Neural crest cell (in vitro differentiated cells): ENCODE results near the gene TTC7B. TPM values are rescaled to one million over a fixed set of nuclear protein-coding genes. Genes with fewer than 3 reads are reported as not detected.

ENCODE experiments used
- DNase-seq: peaks from one replicate; pipeline ENCODE4 v3.0.0; 2021; ENCODE audit warnings: low read depth, mixed read lengths, low spot score
- H3K27ac Mint-ChIP-seq: one replicate; pipeline ENCODE4 v1.8.0; 2021; ENCODE audit warnings: mild to moderate bottlenecking, mixed read lengths; ENCODE audit not compliant: unreplicated experiment
- H3K27me3 Mint-ChIP-seq: 2 replicates; pipeline ENCODE4 v1.8.0; 2021; ENCODE audit warnings: low read depth, mild to moderate bottlenecking, mixed read lengths
- H3K36me3 Mint-ChIP-seq: 2 replicates; pipeline ENCODE4 v1.8.0; 2021; ENCODE audit warnings: low read depth, mild to moderate bottlenecking, mixed read lengths
- H3K4me1 Mint-ChIP-seq: 2 replicates; pipeline ENCODE4 v1.8.0; 2021; ENCODE audit warnings: mixed read lengths
- H3K4me3 Mint-ChIP-seq: one replicate; pipeline ENCODE4 v1.8.0; 2021; ENCODE audit warnings: mild to moderate bottlenecking, mixed read lengths
- H3K9me3 Mint-ChIP-seq: 2 replicates; pipeline ENCODE4 v1.8.0; 2021; ENCODE audit warnings: mixed read lengths
- CTCF ChIP-seq: fragments of 200-600 bp; sonication (generic); conservative IDR thresholded peaks from 2 replicates; pipeline ENCODE4 v1.5.0; 2021; ENCODE audit warnings: antibody characterized with exemption, mild to moderate bottlenecking
- total RNA-seq: library from RNA; stranded (reverse); gene quantifications from 2 replicates; pipeline ENCODE4 v1.2.1, GENCODE V29; 2021

The TTC7B gene
- total RNA-seq, 1 donor from 2014 or later = 56.4 TPM

DNA sequence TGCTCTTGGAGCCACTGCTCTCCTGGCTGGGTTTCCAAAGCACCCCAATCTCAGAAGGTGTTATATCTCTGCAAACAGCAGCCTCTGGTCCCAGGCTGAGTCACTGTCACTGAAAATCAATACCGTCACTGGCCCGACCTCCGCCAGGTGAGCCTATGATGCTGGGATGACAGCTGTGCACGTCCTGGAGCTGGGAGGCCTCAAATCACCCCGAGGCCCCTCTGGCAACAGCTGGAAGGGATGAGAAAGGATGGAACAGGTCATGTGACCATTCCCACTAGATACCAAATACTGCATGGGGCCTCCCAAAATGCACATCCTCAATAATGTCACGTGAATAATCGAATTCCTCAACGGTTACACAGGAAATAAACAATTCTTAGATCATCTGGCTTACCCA, 190.8 kb downstream of the TTC7B start:
- Mint-ChIP-seq H3K27ac (no peak overlapping the region), H3K4me1 (peaks cover 32% of the 10 kb centered on the region)
- no peak for TF ChIP-seq CTCF

DNA sequence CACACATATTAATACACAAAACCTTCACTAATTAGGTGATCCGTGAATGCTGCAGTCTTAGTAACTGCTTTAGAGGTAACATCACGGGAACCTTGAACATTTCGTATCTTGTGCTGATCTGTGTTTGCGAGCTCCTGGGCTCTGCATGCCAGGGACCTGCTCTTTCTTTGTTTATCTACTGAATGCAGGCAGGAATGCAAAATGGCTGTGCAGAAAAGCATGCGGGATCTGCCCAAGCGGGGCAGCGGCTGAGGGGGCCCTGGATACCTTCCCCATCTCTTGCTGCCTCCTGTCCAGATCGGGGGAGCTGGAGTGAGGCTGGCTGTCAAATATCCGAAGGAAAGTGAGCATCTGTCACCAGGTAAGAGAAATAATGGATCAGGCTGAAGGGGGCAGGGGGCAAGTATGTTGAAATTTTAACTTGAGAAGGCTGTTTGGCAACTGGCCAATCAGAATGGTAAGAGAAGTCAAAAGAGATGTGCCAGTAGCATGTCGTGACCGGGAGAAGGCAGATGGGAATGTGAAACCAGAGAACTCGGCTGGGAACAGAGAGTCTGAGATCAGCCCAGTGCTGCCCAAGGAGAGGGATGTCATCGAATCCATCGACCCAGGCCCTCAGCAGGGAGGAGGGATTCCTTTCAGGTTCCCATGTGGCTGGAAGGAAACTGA, 191.4 kb downstream of the TTC7B start:
- no peak for TF ChIP-seq CTCF
- H3K36me3 Mint-ChIP-seq = peaks cover 11% of the 10 kb centered on the region
- no peak for DNase-seq
- H3K4me1 Mint-ChIP-seq = peaks cover 27% of the 10 kb centered on the region
- H3K4me3 Mint-ChIP-seq = no peak overlapping the region
- H3K9me3 Mint-ChIP-seq = peaks cover 4% of the 10 kb centered on the region
- H3K27ac Mint-ChIP-seq = peak overlapping the region; percentile 98
- H3K27me3 Mint-ChIP-seq = no peaks in the 10 kb centered on the region

More for the DNA sequence above, 190.8 kb downstream of the TTC7B start:
- DNase-seq = no peak
- peaks cover 4% of the 10 kb centered on the region for H3K9me3 Mint-ChIP-seq
- no peak overlapping the region for H3K4me3 Mint-ChIP-seq
- peaks cover 11% of the 10 kb centered on the region for H3K36me3 Mint-ChIP-seq
- H3K27me3 Mint-ChIP-seq = no peaks in the 10 kb centered on the region

GRCh38 chr14:90624227-90624626, 192.0 kb downstream of the TTC7B start:
- Mint-ChIP-seq H3K36me3 (peaks cover 13% of the 10 kb centered on the region), H3K27me3 (no peaks in the 10 kb centered on the region), H3K4me1 (peaks cover 27% of the 10 kb centered on the region), H3K9me3 (peaks cover 4% of the 10 kb centered on the region), H3K27ac (peak overlapping the region; percentile 98), H3K4me3 (no peak overlapping the region)
- TF ChIP-seq CTCF = no peak
- no peak for DNase-seq

DNA sequence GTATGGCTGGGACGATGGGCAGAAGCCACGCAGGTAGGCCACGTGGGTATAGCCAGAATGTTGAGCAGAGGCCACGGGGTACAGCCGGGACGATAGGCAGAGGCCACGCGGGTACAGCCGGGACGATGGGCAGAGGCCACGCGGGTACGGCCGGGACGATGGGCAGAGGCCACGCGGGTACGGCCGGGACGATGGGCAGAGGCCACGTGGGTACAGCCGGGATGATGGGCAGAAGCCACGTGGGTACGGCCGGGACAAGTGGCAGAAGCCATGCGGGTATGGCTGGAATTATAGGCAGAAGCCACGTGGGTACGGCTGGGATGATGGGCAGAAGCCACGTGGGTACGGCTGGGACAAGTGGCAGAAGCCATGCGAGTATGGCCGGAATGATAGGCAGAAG, 195.0 kb downstream of the TTC7B start:
- H3K36me3 Mint-ChIP-seq = peaks cover 18% of the 10 kb centered on the region
- H3K4me3 Mint-ChIP-seq = no peak overlapping the region
- peaks cover 39% of the 10 kb centered on the region for H3K4me1 Mint-ChIP-seq
- H3K27me3 Mint-ChIP-seq = no peaks in the 10 kb centered on the region
- peaks cover 4% of the 10 kb centered on the region for H3K9me3 Mint-ChIP-seq
- DNase-seq = no peak
- H3K27ac Mint-ChIP-seq = no peak overlapping the region
- TF ChIP-seq CTCF = no peak

GRCh38 chr14:90620568-90621077, 195.6 kb downstream of the TTC7B start:
- H3K27me3 Mint-ChIP-seq = no peaks in the 10 kb centered on the region
- DNase-seq = no peak
- peaks cover 18% of the 10 kb centered on the region for H3K36me3 Mint-ChIP-seq
- H3K4me3 Mint-ChIP-seq = no peak overlapping the region
- no peak for TF ChIP-seq CTCF
- peak overlapping the region; percentile 45 for H3K27ac Mint-ChIP-seq
- peaks cover 4% of the 10 kb centered on the region for H3K9me3 Mint-ChIP-seq
- H3K4me1 Mint-ChIP-seq = peaks cover 42% of the 10 kb centered on the region
